ENCODE results near the gene FYN.
A peak's percentile ranks its signal among the peaks of the same experiment; 100 is the strongest.

Gene FYN

GRCh38 chr6:111632468-111633247 is 240.6 kb downstream of the FYN start:
- no peak for DNase-seq (ENCODE audit: low read depth)
- no peak overlapping the region for H3K4me3 ChIP-seq (ENCODE audit: low read depth, low read length)

- no peak overlapping the region for H3K4me3 ChIP-seq (ENCODE audit: low read depth, low read length)
- DNase-seq (ENCODE audit: low read depth) = no peak
These were observed 241.3 kb downstream of the FYN start for GRCh38 chr6:111631903-111632460.

- DNase-seq (ENCODE audit: low read depth) = no peak
- no peak overlapping the region for H3K4me3 ChIP-seq (ENCODE audit: low read depth, low read length)
These were observed 242.2 kb downstream of the FYN start for GRCh38 chr6:111631018-111631417.

- H3K4me3 ChIP-seq (ENCODE audit: low read depth, low read length) = no peak overlapping the region
- no peak for DNase-seq (ENCODE audit: low read depth)
These were observed 245.0 kb downstream of the FYN start for GRCh38 chr6:111628142-111628850.

GRCh38 chr6:111626441-111626840 is 246.8 kb downstream of the FYN start:
- no peak for DNase-seq (ENCODE audit: low read depth)
- H3K4me3 ChIP-seq (ENCODE audit: low read depth, low read length) = no peak overlapping the region

GRCh38 chr6:111625461-111626391 is 247.5 kb downstream of the FYN start:
- DNase-seq (ENCODE audit: low read depth) = peak; percentile 62

GRCh38 chr6:111625099-111625416 is 248.2 kb downstream of the FYN start:
- H3K4me3 ChIP-seq (ENCODE audit: low read depth, low read length) = no peak overlapping the region
- DNase-seq (ENCODE audit: low read depth) = no peak

More at GRCh38 chr6:111625461-111626391, 247.5 kb downstream of the FYN start:
- peak overlapping the region; percentile 8 for H3K4me3 ChIP-seq (ENCODE audit: low read depth, low read length)

GRCh38 chr6:111624401-111625098 is 248.7 kb downstream of the FYN start:
- no peak for DNase-seq (ENCODE audit: low read depth)
- no peak overlapping the region for H3K4me3 ChIP-seq (ENCODE audit: low read depth, low read length)

GRCh38 chr6:111623046-111623718 is 250.1 kb downstream of the FYN start:
- no peak for DNase-seq (ENCODE audit: low read depth)
- H3K4me3 ChIP-seq (ENCODE audit: low read depth, low read length) = no peak overlapping the region

GRCh38 chr6:111620169-111620568 is 253.1 kb downstream of the FYN start:
- no peak overlapping the region for H3K4me3 ChIP-seq (ENCODE audit: low read depth, low read length)
- no peak for DNase-seq (ENCODE audit: low read depth)

- H3K4me3 ChIP-seq (ENCODE audit: low read depth, low read length) = no peak overlapping the region
- DNase-seq (ENCODE audit: low read depth) = no peak
These were observed 254.8 kb downstream of the FYN start for GRCh38 chr6:111618407-111618806.

GRCh38 chr6:111617149-111617548 is 256.1 kb downstream of the FYN start:
- no peak for DNase-seq (ENCODE audit: low read depth)
- no peak overlapping the region for H3K4me3 ChIP-seq (ENCODE audit: low read depth, low read length)

GRCh38 chr6:111615916-111616612 is 257.2 kb downstream of the FYN start:
- peak; percentile 62 for DNase-seq (ENCODE audit: low read depth)
- no peak overlapping the region for H3K4me3 ChIP-seq (ENCODE audit: low read depth, low read length)

GRCh38 chr6:111614833-111615582 is 258.2 kb downstream of the FYN start:
- no peak overlapping the region for H3K4me3 ChIP-seq (ENCODE audit: low read depth, low read length)
- DNase-seq (ENCODE audit: low read depth) = no peak

GRCh38 chr6:111612379-111612778 is 260.9 kb downstream of the FYN start:
- H3K4me3 ChIP-seq (ENCODE audit: low read depth, low read length) = no peak overlapping the region
- DNase-seq (ENCODE audit: low read depth) = no peak

GRCh38 chr6:111610548-111611172 is 262.6 kb downstream of the FYN start:
- H3K4me3 ChIP-seq (ENCODE audit: low read depth, low read length) = no peak overlapping the region
- no peak for DNase-seq (ENCODE audit: low read depth)

All from skeletal muscle cell (primary cell).